ENCODE measurements around the gene IRGQ.

The IRGQ gene

GRCh38 chr19:43563816-43564457 lies 32.0 kb downstream of the IRGQ start:
- Histone ChIP-seq H3K4me1 (ENCODE audit: control extremely low read depth in 1 of 4, control insufficient read depth in 4 of 4, insufficient read depth in 4 of 4, low read length in 3 of 4) (peaks cover 7 to 46% (median 38%) of the 10 kb centered on the region in 4 experiments), H3K36me3 (ENCODE audit: control insufficient read depth in 4 of 4, insufficient read depth in 4 of 4, low read length in 3 of 4) (peaks cover 0 to 9% (median 2%) of the 10 kb centered on the region in 4 experiments), H3K9me3 (ENCODE audit: control extremely low read depth in 1 of 5, control insufficient read depth in 4 of 5, insufficient read depth in 2 of 5, low read depth in 1 of 5, low read length in 4 of 5) (no peaks in the 10 kb centered on the region), H3K4me3 (ENCODE audit: control insufficient read depth in 1 of 7, extremely low read depth in 1 of 7, insufficient read depth in 4 of 7, low read depth in 2 of 7, low read length in 6 of 7) (no peak overlapping the region), H3K27me3 (replicated peaks in 2 of 5; ENCODE audit: control insufficient read depth in 4 of 5, insufficient read depth in 5 of 5, low read length in 4 of 5) (no peaks in the 10 kb centered on the region), H3K27ac (ENCODE audit: insufficient read depth in 1 of 2, low read depth in 1 of 2, low read length in 2 of 2, poor library complexity in 1 of 2, severe bottlenecking in 2 of 2) (peak overlapping the region in 1 of 2 experiments; percentile 77)
- 95% methylated on average over 10 of the region's 10 CpGs for WGBS (ENCODE audit: insufficient coverage)
- POLR2A ChIA-PET = no interaction called here
- DNase-seq = peak in 2 of 3 donors; percentile 49 to 59
- CTCF ChIA-PET = interaction anchor here (0.9 to 14.5 kb wide), 4 partner anchors 9 to 30 kb away, joined by 3 to 247 read pairs (median 5); partner anchors contain the start of genes IRGQ, ZNF575 and ZNF576

DNA sequence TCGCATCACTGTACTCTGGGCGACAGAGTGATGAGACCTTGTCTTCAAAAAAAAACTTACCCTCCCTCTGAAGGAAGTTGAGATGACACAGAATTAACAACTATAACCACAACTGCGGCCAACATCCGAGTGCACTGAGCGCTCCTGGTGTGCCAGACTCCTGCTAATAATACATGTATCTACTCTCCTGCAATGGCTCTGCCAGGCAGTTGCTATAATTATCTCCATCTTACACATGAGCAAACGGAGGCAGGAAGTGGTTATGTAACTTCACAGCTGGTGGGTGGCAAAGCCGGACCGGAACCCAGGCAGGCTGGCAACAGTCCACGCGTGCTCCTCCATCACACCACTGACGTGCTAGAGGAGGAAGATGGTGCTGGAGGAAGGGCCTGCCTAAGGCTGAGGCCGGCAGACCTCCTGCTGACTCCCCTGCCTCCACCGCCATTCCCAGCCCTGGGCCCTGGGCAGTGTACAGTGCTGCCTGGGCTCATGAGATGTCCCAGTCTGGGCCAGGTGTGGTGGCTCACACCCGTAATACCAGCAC lies 33.2 kb downstream of the IRGQ start:
- Histone ChIP-seq H3K4me1 (ENCODE audit: control extremely low read depth in 1 of 4, control insufficient read depth in 4 of 4, insufficient read depth in 4 of 4, low read length in 3 of 4) (peaks cover 7 to 46% (median 38%) of the 10 kb centered on the region in 4 experiments), H3K4me3 (ENCODE audit: control insufficient read depth in 1 of 7, extremely low read depth in 1 of 7, insufficient read depth in 4 of 7, low read depth in 2 of 7, low read length in 6 of 7) (no peak overlapping the region), H3K27me3 (replicated peaks in 2 of 5; ENCODE audit: control insufficient read depth in 4 of 5, insufficient read depth in 5 of 5, low read length in 4 of 5) (no peaks in the 10 kb centered on the region), H3K36me3 (ENCODE audit: control insufficient read depth in 4 of 4, insufficient read depth in 4 of 4, low read length in 3 of 4) (peaks cover 0 to 12% (median 5%) of the 10 kb centered on the region in 4 experiments), H3K9me3 (ENCODE audit: control extremely low read depth in 1 of 5, control insufficient read depth in 4 of 5, insufficient read depth in 2 of 5, low read depth in 1 of 5, low read length in 4 of 5) (no peaks in the 10 kb centered on the region), H3K27ac (ENCODE audit: insufficient read depth in 1 of 2, low read depth in 1 of 2, low read length in 2 of 2, poor library complexity in 1 of 2, severe bottlenecking in 2 of 2) (peak overlapping the region; percentile 72 to 77)
- DNase-seq = peak; percentile 97 to 100 (median 99)
- ChIA-PET CTCF (interaction anchor here (1.2 to 14.5 kb wide), 2 partner anchors 10 to 31 kb away, joined by 3 to 247 read pairs; partner anchors contain the start of genes IRGQ and ZNF576), POLR2A (interaction anchor here (1.2 kb wide), 1 partner anchor 21 kb away, joined by 3 read pairs; no protein-coding TSS in a partner anchor)
- whole genome bisulfite sequencing (ENCODE audit: insufficient coverage) = 6% methylated on average over 10 of the region's 14 CpGs

DNA sequence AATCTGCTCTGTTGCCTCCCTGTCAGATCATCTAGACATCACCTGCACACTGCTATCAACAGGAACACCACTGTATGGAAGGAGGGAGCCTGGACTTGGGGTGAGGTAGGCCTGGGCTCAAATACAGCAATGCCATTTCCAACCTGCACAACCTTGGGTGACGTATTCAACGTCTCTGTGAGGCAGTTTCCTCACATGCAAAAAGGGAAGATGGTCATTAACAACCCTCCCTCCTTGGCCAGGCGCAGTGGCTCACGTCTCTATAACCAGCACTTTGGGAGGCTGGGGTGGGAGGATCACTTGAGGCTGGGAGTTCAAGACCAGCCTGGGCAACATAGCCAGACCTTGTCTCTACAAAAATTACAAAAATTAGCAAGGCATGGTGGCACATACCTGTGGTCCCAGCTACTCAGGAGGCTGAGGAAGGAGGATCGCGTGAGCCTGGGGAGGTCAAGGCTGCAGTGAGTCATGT lies 33.7 kb downstream of the IRGQ start:
- 37% methylated on average over 2 of the region's 6 CpGs for WGBS (ENCODE audit: insufficient coverage)
- Histone ChIP-seq H3K27me3 (replicated peaks in 2 of 5; ENCODE audit: control insufficient read depth in 4 of 5, insufficient read depth in 5 of 5, low read length in 4 of 5) (no peaks in the 10 kb centered on the region), H3K36me3 (ENCODE audit: control insufficient read depth in 4 of 4, insufficient read depth in 4 of 4, low read length in 3 of 4) (peaks cover 0 to 12% (median 7%) of the 10 kb centered on the region in 4 experiments), H3K4me3 (ENCODE audit: control insufficient read depth in 1 of 7, extremely low read depth in 1 of 7, insufficient read depth in 4 of 7, low read depth in 2 of 7, low read length in 6 of 7) (no peak overlapping the region), H3K9me3 (ENCODE audit: control extremely low read depth in 1 of 5, control insufficient read depth in 4 of 5, insufficient read depth in 2 of 5, low read depth in 1 of 5, low read length in 4 of 5) (no peaks in the 10 kb centered on the region), H3K27ac (ENCODE audit: insufficient read depth in 1 of 2, low read depth in 1 of 2, low read length in 2 of 2, poor library complexity in 1 of 2, severe bottlenecking in 2 of 2) (peak overlapping the region; percentile 72 to 77), H3K4me1 (ENCODE audit: control extremely low read depth in 1 of 4, control insufficient read depth in 4 of 4, insufficient read depth in 4 of 4, low read length in 3 of 4) (peaks cover 7 to 46% (median 37%) of the 10 kb centered on the region in 4 experiments)
- ChIA-PET POLR2A (interaction anchor here (1.2 kb wide), 1 partner anchor 22 kb away, joined by 3 read pairs; no protein-coding TSS in a partner anchor), CTCF (interaction anchor here (14.5 kb wide), 1 partner anchor 31 kb away, joined by 247 read pairs; the partner anchor contains the start of genes IRGQ and ZNF576)
- DNase-seq = no peak

GRCh38 chr19:43561139-43561970 lies 34.6 kb downstream of the IRGQ start:
- Histone ChIP-seq H3K4me3 (ENCODE audit: control insufficient read depth in 1 of 7, extremely low read depth in 1 of 7, insufficient read depth in 4 of 7, low read depth in 2 of 7, low read length in 6 of 7) (no peak overlapping the region), H3K9me3 (ENCODE audit: control extremely low read depth in 1 of 5, control insufficient read depth in 4 of 5, insufficient read depth in 2 of 5, low read depth in 1 of 5, low read length in 4 of 5) (no peaks in the 10 kb centered on the region), H3K4me1 (ENCODE audit: control extremely low read depth in 1 of 4, control insufficient read depth in 4 of 4, insufficient read depth in 4 of 4, low read length in 3 of 4) (peaks cover 7 to 46% (median 37%) of the 10 kb centered on the region in 4 experiments), H3K27ac (ENCODE audit: insufficient read depth in 1 of 2, low read depth in 1 of 2, low read length in 2 of 2, poor library complexity in 1 of 2, severe bottlenecking in 2 of 2) (peak overlapping the region in 1 of 2 experiments; percentile 15), H3K27me3 (replicated peaks in 2 of 5; ENCODE audit: control insufficient read depth in 4 of 5, insufficient read depth in 5 of 5, low read length in 4 of 5) (no peaks in the 10 kb centered on the region), H3K36me3 (ENCODE audit: control insufficient read depth in 4 of 4, insufficient read depth in 4 of 4, low read length in 3 of 4) (peaks cover 0 to 12% (median 7%) of the 10 kb centered on the region in 4 experiments)
- 95% methylated on average over 10 of the region's 12 CpGs for WGBS (ENCODE audit: insufficient coverage)
- DNase-seq = peak in 1 of 3 donors; percentile 7
- POLR2A ChIA-PET = interaction anchor here (0.6 to 0.8 kb wide), 2 partner anchors 13 to 1530 kb away, joined by 4 read pairs; partner anchors contain the start of gene XRCC1
- CTCF ChIA-PET = interaction anchor here (1.0 to 14.5 kb wide), 4 partner anchors 11 to 32 kb away, joined by 3 to 247 read pairs (median 10); partner anchors contain the start of genes IRGQ and ZNF576

GRCh38 chr19:43560687-43561086 lies 35.2 kb downstream of the IRGQ start:
- Histone ChIP-seq H3K9me3 (ENCODE audit: control extremely low read depth in 1 of 5, control insufficient read depth in 4 of 5, insufficient read depth in 2 of 5, low read depth in 1 of 5, low read length in 4 of 5) (no peaks in the 10 kb centered on the region), H3K4me1 (ENCODE audit: control extremely low read depth in 1 of 4, control insufficient read depth in 4 of 4, insufficient read depth in 4 of 4, low read length in 3 of 4) (peaks cover 7 to 46% (median 37%) of the 10 kb centered on the region in 4 experiments), H3K4me3 (ENCODE audit: control insufficient read depth in 1 of 7, extremely low read depth in 1 of 7, insufficient read depth in 4 of 7, low read depth in 2 of 7, low read length in 6 of 7) (no peak overlapping the region), H3K27me3 (replicated peaks in 2 of 5; ENCODE audit: control insufficient read depth in 4 of 5, insufficient read depth in 5 of 5, low read length in 4 of 5) (no peaks in the 10 kb centered on the region), H3K27ac (ENCODE audit: insufficient read depth in 1 of 2, low read depth in 1 of 2, low read length in 2 of 2, poor library complexity in 1 of 2, severe bottlenecking in 2 of 2) (no peak overlapping the region), H3K36me3 (ENCODE audit: control insufficient read depth in 4 of 4, insufficient read depth in 4 of 4, low read length in 3 of 4) (peaks cover 0 to 16% (median 7%) of the 10 kb centered on the region in 4 experiments)
- peak in 1 of 3 donors; percentile 37 for DNase-seq
- WGBS (ENCODE audit: insufficient coverage) = 86% methylated on average over 5 of the region's 6 CpGs
- ChIA-PET CTCF (interaction anchor here (0.6 to 14.5 kb wide), 3 partner anchors 24 to 72 kb away, joined by 3 to 247 read pairs (median 16); partner anchors contain the start of genes IRGQ and ZNF576), POLR2A (interaction anchor here (0.6 kb wide), 1 partner anchor 1531 kb away, joined by 4 read pairs; no protein-coding TSS in a partner anchor)

GRCh38 chr19:43555185-43555770 lies 40.7 kb downstream of the IRGQ start:
- Histone ChIP-seq H3K27me3 (replicated peaks in 2 of 5; ENCODE audit: control insufficient read depth in 4 of 5, insufficient read depth in 5 of 5, low read length in 4 of 5) (no peaks in the 10 kb centered on the region), H3K27ac (ENCODE audit: insufficient read depth in 1 of 2, low read depth in 1 of 2, low read length in 2 of 2, poor library complexity in 1 of 2, severe bottlenecking in 2 of 2) (no peak overlapping the region), H3K4me3 (ENCODE audit: control insufficient read depth in 1 of 7, extremely low read depth in 1 of 7, insufficient read depth in 4 of 7, low read depth in 2 of 7, low read length in 6 of 7) (no peak overlapping the region), H3K9me3 (ENCODE audit: control extremely low read depth in 1 of 5, control insufficient read depth in 4 of 5, insufficient read depth in 2 of 5, low read depth in 1 of 5, low read length in 4 of 5) (no peaks in the 10 kb centered on the region), H3K36me3 (ENCODE audit: control insufficient read depth in 4 of 4, insufficient read depth in 4 of 4, low read length in 3 of 4) (peaks cover 4 to 58% (median 34%) of the 10 kb centered on the region in 4 experiments), H3K4me1 (ENCODE audit: control extremely low read depth in 1 of 4, control insufficient read depth in 4 of 4, insufficient read depth in 4 of 4, low read length in 3 of 4) (peaks cover 0 to under 1% (median 0%) of the 10 kb centered on the region in 4 experiments)
- 40% methylated on average over 6 of the region's 8 CpGs for WGBS (ENCODE audit: insufficient coverage)
- ChIA-PET POLR2A (interaction anchor here (0.7 to 1.4 kb wide), 2 partner anchors 35 to 40 kb away, joined by 3 to 8 read pairs; no protein-coding TSS in a partner anchor), CTCF (interaction anchor here (0.7 to 14.5 kb wide), 22 partner anchors 8 to 123 kb away, joined by 3 to 247 read pairs (median 6); partner anchors contain the start of genes IRGQ, PINLYP, XRCC1 and ZNF575)
- DNase-seq = peak; percentile 79 to 92 (median 87)
